Spleen (tissue), 7 donors: Measurements from ENCODE around the gene GRID2.

Source experiments
- CTCF ChIP-seq, 11 experiments: fragments of 200-600 bp in 7 of 11; fragments of 450-650 bp in 4 of 11; sonication (generic) in 4 of 11; IDR thresholded peaks in 8 of 11; conservative IDR thresholded peaks in 3 of 11; 1 replicate in 7 of 11; 2 replicates in 4 of 11; pipeline versions ENCODE4 v1.4.0 to v1.8.0; 2016 to 2021; ENCODE audit warnings: antibody characterized with exemption in 11 of 11, inconsistent platforms in 4 of 11, mild to moderate bottlenecking in 1 of 11
- POLR2A ChIP-seq, 3 donors: fragments of 450-650 bp; IDR thresholded peaks; one replicate each; pipeline ENCODE4 v1.5.1; 2017; ENCODE audit warnings: antibody characterized with exemption in 3 of 3, mild to moderate bottlenecking in 1 of 3
- POLR2AphosphoS5 ChIP-seq, 3 donors: sonication (generic); formaldehyde crosslinking; IDR thresholded peaks; one replicate each; pipeline ENCODE4 v1.5.1; 2017; ENCODE audit warnings: antibody characterized with exemption in 3 of 3
- donor health status: DM: no; HTN: no; CAD: no; lungs with moderate emphysema.
- donor health status: DM: no; HTN: no; CAD: no.
- donor health status: DM: no; HTN: no; CAD: no.

GRCh38 chr4:93700571-93700970, 1396.8 kb downstream of the GRID2 start:
- TF ChIP-seq CTCF (IDR thresholded peaks at IDR 0.05 in 8 of 11, conservative IDR thresholded peaks at IDR 0.05 in 3 of 11) = no peak
- no peak for TF ChIP-seq POLR2A (IDR thresholded peaks at IDR 0.05)
- no peak for TF ChIP-seq POLR2AphosphoS5 (IDR thresholded peaks at IDR 0.05)
